Karpas-422 (cell line): ENCODE results near the gene MILR1. TPM values are rescaled to one million over a fixed set of nuclear protein-coding genes. Genes with fewer than 3 reads are reported as not detected.

Experiments used
- DNase-seq: peaks from one replicate; pipeline ENCODE4 v3.0.0-alpha.2; 2015
- H2AFZ ChIP-seq: fragments of 200-600 bp; sonication (generic); 2 replicates; pipeline ENCODE4 v1.6.1; 2014; ENCODE audit warnings: antibody characterized with exemption, low read length, mixed read lengths
- H3K27ac ChIP-seq: fragments of 200-600 bp; sonication (generic); 2 replicates; pipeline ENCODE4 v1.5.1; 2014; ENCODE audit warnings: mild to moderate bottlenecking, low read length, moderate library complexity
- H3K27me3 ChIP-seq: fragments of 200-600 bp; sonication (generic); 2 replicates; pipeline ENCODE4 v1.6.1; 2014; ENCODE audit warnings: low read length, mixed read lengths
- H3K36me3 ChIP-seq: fragments of 200-600 bp; sonication (generic); 2 replicates; pipeline ENCODE4 v1.6.1; 2014; ENCODE audit warnings: low read length, mixed read lengths; ENCODE audit not compliant: insufficient read depth
- H3K4me1 ChIP-seq: fragments of 200-600 bp; sonication (generic); 2 replicates; pipeline ENCODE4 v1.6.1; 2014; ENCODE audit warnings: mild to moderate bottlenecking, low read length, mixed read lengths
- H3K4me2 ChIP-seq: fragments of 200-600 bp; sonication (generic); 2 replicates; pipeline ENCODE4 v1.6.1; 2014; ENCODE audit warnings: low read length, low read depth, mild to moderate bottlenecking; ENCODE audit not compliant: poor library complexity, severe bottlenecking
- H3K4me3 ChIP-seq: fragments of 200-600 bp; sonication (generic); 2 replicates; pipeline ENCODE4 v1.5.1; 2014; ENCODE audit warnings: mild to moderate bottlenecking, antibody characterized with exemption, low read length, mixed read lengths
- H3K79me2 ChIP-seq: fragments of 200-600 bp; sonication (generic); 2 replicates; pipeline ENCODE4 v1.6.1; 2014; ENCODE audit warnings: mild to moderate bottlenecking, low read length, mixed read lengths
- H3K9ac ChIP-seq: fragments of 200-600 bp; sonication (generic); 2 replicates; pipeline ENCODE4 v1.6.0; 2014; ENCODE audit warnings: low read length
- H3K9me2 ChIP-seq: fragments of 200-600 bp; sonication (generic), shearing (Covaris generic); replicated peaks from 2 replicates; pipeline ENCODE4 v1.6.0; 2014; ENCODE audit warnings: mild to moderate bottlenecking, low read length, moderate library complexity; ENCODE audit not compliant: insufficient read depth
- H3K9me3 ChIP-seq: fragments of 300-700, 200-600 bp; sonication (generic); 2 replicates; pipeline ENCODE4 v1.6.1; 2014; ENCODE audit warnings: low read length, mixed read lengths
- H4K20me1 ChIP-seq: fragments of 200-600 bp; sonication (generic); 2 replicates; pipeline ENCODE4 v1.6.1; 2014; ENCODE audit warnings: mild to moderate bottlenecking, antibody characterized with exemption, low read length, low read depth; ENCODE audit not compliant: insufficient read depth
- total RNA-seq: library from RNA; depleted of rRNA; stranded (reverse); fragments of >200 nt; shearing (Covaris generic); gene quantifications from 2 replicates; pipeline ENCODE4 v1.2.3, GENCODE V29; 2014; ENCODE audit warnings: low replicate concordance

MILR1 gene
- total RNA-seq, 1 experiment from 2014 or later = 156 TPM

GRCh38 chr17:64497565-64498035 is 48.7 kb downstream of the MILR1 start:
- no peaks in the 10 kb centered on the region for H3K27me3 ChIP-seq
- H4K20me1 ChIP-seq = peaks cover 38% of the 10 kb centered on the region
- peaks cover 74% of the 10 kb centered on the region for H3K4me1 ChIP-seq
- peak overlapping the region; percentile 81 for H3K4me2 ChIP-seq
- no peaks in the 10 kb centered on the region for H3K9me3 ChIP-seq
- DNase-seq = no peak
- peak overlapping the region; percentile 91 for H3K9ac ChIP-seq
- H2AFZ ChIP-seq = no peak overlapping the region
- peak overlapping the region; percentile 89 for H3K4me3 ChIP-seq
- H3K36me3 ChIP-seq = peaks cover 45% of the 10 kb centered on the region
- peak overlapping the region; percentile 87 for H3K27ac ChIP-seq
- no peaks in the 10 kb centered on the region for H3K9me2 ChIP-seq
- H3K79me2 ChIP-seq = peaks cover 38% of the 10 kb centered on the region

GRCh38 chr17:64498308-64499203 is 49.6 kb downstream of the MILR1 start:
- Histone ChIP-seq H2AFZ (no peak overlapping the region), H4K20me1 (peaks cover 47% of the 10 kb centered on the region), H3K27ac (peak overlapping the region; percentile 87), H3K27me3 (no peaks in the 10 kb centered on the region), H3K9me2 (no peaks in the 10 kb centered on the region), H3K4me3 (peak overlapping the region; percentile 89; the same call in 1 of the 2 replicates), H3K4me2 (peak overlapping the region; percentile 81), H3K4me1 (peaks cover 84% of the 10 kb centered on the region), H3K9me3 (no peaks in the 10 kb centered on the region), H3K9ac (peak overlapping the region; percentile 91), H3K79me2 (peaks cover 40% of the 10 kb centered on the region), H3K36me3 (peaks cover 50% of the 10 kb centered on the region)
- DNase-seq = peak; percentile 52

GRCh38 chr17:64499805-64500486 is 51.0 kb downstream of the MILR1 start:
- H3K4me2 ChIP-seq = peak overlapping the region; percentile 81
- H3K79me2 ChIP-seq = peaks cover 42% of the 10 kb centered on the region
- H3K27me3 ChIP-seq = no peaks in the 10 kb centered on the region
- H3K4me1 ChIP-seq = peaks cover 89% of the 10 kb centered on the region
- H3K4me3 ChIP-seq = 0 out of 2 replicates have a peak overlapping the region, but pooled peaks have one; percentile 10
- H3K27ac ChIP-seq = peak overlapping the region; percentile 87; the same call in 1 of the 2 replicates
- H3K9me2 ChIP-seq = no peaks in the 10 kb centered on the region
- DNase-seq = peak; percentile 46
- H4K20me1 ChIP-seq = peaks cover 61% of the 10 kb centered on the region
- H3K36me3 ChIP-seq = peaks cover 64% of the 10 kb centered on the region
- H3K9me3 ChIP-seq = no peaks in the 10 kb centered on the region
- H3K9ac ChIP-seq = no peak overlapping the region
- H2AFZ ChIP-seq = no peak overlapping the region

GRCh38 chr17:64500487-64500859 is 51.6 kb downstream of the MILR1 start:
- no peak for DNase-seq
- Histone ChIP-seq H3K4me2 (peak overlapping the region; percentile 81), H3K9me3 (no peaks in the 10 kb centered on the region), H3K4me1 (peaks cover 85% of the 10 kb centered on the region), H4K20me1 (peaks cover 66% of the 10 kb centered on the region), H3K9ac (no peak overlapping the region), H3K27ac (no peak overlapping the region), H3K9me2 (no peaks in the 10 kb centered on the region), H2AFZ (no peak overlapping the region), H3K79me2 (peaks cover 42% of the 10 kb centered on the region), H3K36me3 (peaks cover 67% of the 10 kb centered on the region), H3K4me3 (no peak overlapping the region), H3K27me3 (no peaks in the 10 kb centered on the region)

GRCh38 chr17:64500862-64501765 is 52.2 kb downstream of the MILR1 start:
- Histone ChIP-seq H3K4me1 (peaks cover 80% of the 10 kb centered on the region), H2AFZ (no peak overlapping the region), H3K36me3 (peaks cover 69% of the 10 kb centered on the region), H3K4me3 (no peak overlapping the region), H3K4me2 (no peak overlapping the region), H4K20me1 (peaks cover 68% of the 10 kb centered on the region), H3K9me3 (no peaks in the 10 kb centered on the region), H3K9me2 (no peaks in the 10 kb centered on the region), H3K27ac (no peak overlapping the region), H3K79me2 (peaks cover 42% of the 10 kb centered on the region), H3K27me3 (no peaks in the 10 kb centered on the region), H3K9ac (no peak overlapping the region)
- no peak for DNase-seq

- Histone ChIP-seq H3K4me2 (no peak overlapping the region), H2AFZ (no peak overlapping the region), H3K9me3 (no peaks in the 10 kb centered on the region), H3K4me1 (peaks cover 80% of the 10 kb centered on the region), H3K27ac (no peak overlapping the region), H3K9me2 (no peaks in the 10 kb centered on the region), H3K36me3 (peaks cover 69% of the 10 kb centered on the region), H3K27me3 (no peaks in the 10 kb centered on the region), H3K9ac (no peak overlapping the region), H4K20me1 (peaks cover 69% of the 10 kb centered on the region), H3K79me2 (peaks cover 39% of the 10 kb centered on the region), H3K4me3 (no peak overlapping the region)
- no peak for DNase-seq
Observed at GRCh38 chr17:64502021-64502420, 53.1 kb downstream of the MILR1 start.

GRCh38 chr17:64502809-64503208 is 53.9 kb downstream of the MILR1 start:
- H3K4me2 ChIP-seq = peak overlapping the region; percentile 97
- H3K27ac ChIP-seq = no peak overlapping the region

More at GRCh38 chr17:64502809-64503208, 53.9 kb downstream of the MILR1 start:
- no peak overlapping the region for H2AFZ ChIP-seq
- no peak for DNase-seq
- peaks cover 74% of the 10 kb centered on the region for H3K4me1 ChIP-seq
- no peak overlapping the region for H3K4me3 ChIP-seq
- H3K9me3 ChIP-seq = no peaks in the 10 kb centered on the region
- H3K79me2 ChIP-seq = peaks cover 47% of the 10 kb centered on the region
- H3K27me3 ChIP-seq = no peaks in the 10 kb centered on the region
- H4K20me1 ChIP-seq = peaks cover 77% of the 10 kb centered on the region
- no peak overlapping the region for H3K9ac ChIP-seq
- no peaks in the 10 kb centered on the region for H3K9me2 ChIP-seq
- H3K36me3 ChIP-seq = peaks cover 69% of the 10 kb centered on the region
